H9 (cell line): ENCODE data around the gene FAM180B. TPM values are rescaled to one million over a fixed set of nuclear protein-coding genes. Genes with fewer than 3 reads are reported as not detected.

ENCODE experiments used
- DNase-seq: peaks from one replicate; pipeline ENCODE4 v3.0.0-alpha.2; 2017
- H2AFZ ChIP-seq: one replicate; pipeline ENCODE4 v1.6.1; 2013; ENCODE audit warnings: mild to moderate bottlenecking, low read length, control low read depth, moderate library complexity
- H2AK5ac ChIP-seq: 2 replicates; pipeline ENCODE4 v1.6.1; 2013; ENCODE audit warnings: low read length, control low read depth, mixed read lengths; ENCODE audit not compliant: insufficient read length
- H2BK120ac ChIP-seq: one replicate; pipeline ENCODE4 v1.6.1; 2013; ENCODE audit warnings: low read depth, mild to moderate bottlenecking, low read length, control low read depth, inconsistent platforms; ENCODE audit not compliant: poor library complexity, severe bottlenecking
- H2BK12ac ChIP-seq: 2 replicates; pipeline ENCODE4 v1.6.1; 2013; ENCODE audit warnings: low read length, control low read depth, mixed read lengths, low read depth; ENCODE audit not compliant: insufficient read length
- H2BK15ac ChIP-seq: 2 replicates; pipeline ENCODE4 v1.6.1; 2013; ENCODE audit warnings: low read depth, low read length, control low read depth
- H2BK20ac ChIP-seq: one replicate; pipeline ENCODE4 v1.6.1; 2013; ENCODE audit warnings: low read depth, mild to moderate bottlenecking, low read length, control low read depth, inconsistent platforms; ENCODE audit not compliant: poor library complexity, severe bottlenecking
- H2BK5ac ChIP-seq: 2 replicates; pipeline ENCODE4 v1.6.1; 2013; ENCODE audit warnings: low read length, control low read depth, mixed read lengths; ENCODE audit not compliant: insufficient read length
- H3K14ac ChIP-seq: 2 replicates; pipeline ENCODE4 v1.6.1; 2013; ENCODE audit warnings: low read length, control low read depth; ENCODE audit not compliant: insufficient read depth
- H3K18ac ChIP-seq: 2 replicates; pipeline ENCODE4 v1.6.1; 2013; ENCODE audit warnings: low read depth, mild to moderate bottlenecking, mixed read lengths, low read length, control low read depth; ENCODE audit not compliant: insufficient read length
- H3K23ac ChIP-seq: 2 replicates; pipeline ENCODE4 v1.6.1; 2013; ENCODE audit warnings: low read length, control low read depth, mixed read lengths, low read depth; ENCODE audit not compliant: insufficient read length
- H3K23me2 ChIP-seq: 2 replicates; pipeline ENCODE4 v1.6.1; 2013; ENCODE audit warnings: low read depth, mild to moderate bottlenecking, mixed read lengths, low read length, control low read depth; ENCODE audit not compliant: insufficient read length, poor library complexity, severe bottlenecking
- H3K27ac ChIP-seq: 2 replicates; pipeline ENCODE4 v1.5.1; 2013; ENCODE audit warnings: low read length, control low read depth, mixed read lengths, low read depth; ENCODE audit not compliant: insufficient read length
- H3K27me3 ChIP-seq: 2 replicates; pipeline ENCODE4 v1.6.1; 2013; ENCODE audit warnings: low read length, control low read depth, inconsistent platforms; ENCODE audit not compliant: insufficient read depth
- H3K4ac ChIP-seq: 2 replicates; pipeline ENCODE4 v1.6.1; 2013; ENCODE audit warnings: low read depth, mild to moderate bottlenecking, control low read depth, inconsistent platforms, low read length, moderate library complexity
- H3K4me1 ChIP-seq: 2 replicates; pipeline ENCODE4 v1.6.1; 2013; ENCODE audit warnings: low read length, control low read depth, inconsistent platforms; ENCODE audit not compliant: insufficient read depth
- H3K4me2 ChIP-seq: 2 replicates; pipeline ENCODE4 v1.6.1; 2013; ENCODE audit warnings: low read length, control low read depth, mixed read lengths; ENCODE audit not compliant: insufficient read length, insufficient read depth
- H3K56ac ChIP-seq: 2 replicates; pipeline ENCODE4 v1.6.1; 2013; ENCODE audit warnings: low read depth, mild to moderate bottlenecking, mixed read lengths, low read length, control low read depth; ENCODE audit not compliant: insufficient read length
- H3K79me1 ChIP-seq: 2 replicates; pipeline ENCODE4 v1.6.1; 2013; ENCODE audit warnings: low read depth, mild to moderate bottlenecking, moderate library complexity, low read length, control low read depth, inconsistent platforms; ENCODE audit not compliant: insufficient read depth, poor library complexity, severe bottlenecking
- H3K79me2 ChIP-seq: 2 replicates; pipeline ENCODE4 v1.6.1; 2013; ENCODE audit warnings: low read length, control low read depth, inconsistent platforms; ENCODE audit not compliant: insufficient read depth
- H3K9ac ChIP-seq: 2 replicates; pipeline ENCODE4 v1.6.1; 2013; ENCODE audit warnings: low read length, control low read depth, mixed read lengths; ENCODE audit not compliant: insufficient read length; ENCODE audit errors: extremely low read depth
- H3K9me3 ChIP-seq: one replicate; pipeline ENCODE4 v1.6.1; 2013; ENCODE audit warnings: low read depth, low read length, inconsistent platforms; ENCODE audit not compliant: control insufficient read depth
- H3T11ph ChIP-seq: one replicate; pipeline ENCODE4 v1.6.1; 2013; ENCODE audit warnings: mild to moderate bottlenecking, low read length, control low read depth, inconsistent platforms
- H4K20me1 ChIP-seq: one replicate; pipeline ENCODE4 v1.6.1; 2013; ENCODE audit not compliant: control insufficient read depth, insufficient read length, insufficient read depth
- H4K5ac ChIP-seq: 2 replicates; pipeline ENCODE4 v1.6.1; 2013; ENCODE audit warnings: low read depth, mild to moderate bottlenecking, mixed read lengths, low read length, control low read depth; ENCODE audit not compliant: insufficient read length
- H4K8ac ChIP-seq: replicated peaks from 2 replicates; pipeline ENCODE4 v1.6.1; 2013; ENCODE audit warnings: low read length, control low read depth, mixed read lengths, low read depth; ENCODE audit not compliant: insufficient read length
- H4K91ac ChIP-seq: 2 replicates; pipeline ENCODE4 v1.6.1; 2013; ENCODE audit warnings: low read depth, mild to moderate bottlenecking, moderate library complexity, mixed read lengths, low read length, control low read depth; ENCODE audit not compliant: insufficient read length
- H3K27ac Mint-ChIP-seq, 3 experiments: 2 replicates in 2 of 3; 3 replicates in 1 of 3; pipeline ENCODE4 v1.8.0; 2020 to 2021; ENCODE audit warnings: mixed read lengths in 3 of 3, mild to moderate bottlenecking in 1 of 3, moderate library complexity in 1 of 3
- H3K27me3 Mint-ChIP-seq: 2 replicates; pipeline ENCODE4 v1.8.0; 2021; ENCODE audit warnings: low read depth, mild to moderate bottlenecking, moderate library complexity, mixed read lengths
- H3K36me3 Mint-ChIP-seq, 3 experiments: 2 replicates in 2 of 3; 3 replicates in 1 of 3; pipeline ENCODE4 v1.8.0; 2020 to 2021; ENCODE audit warnings: low read depth in 3 of 3, mixed read lengths in 3 of 3; ENCODE audit not compliant: insufficient read depth in 1 of 3
- H3K4me1 Mint-ChIP-seq, 2 experiments: 2 replicates each; pipeline ENCODE4 v1.8.0; 2020; ENCODE audit warnings: mixed read lengths in 2 of 2
- H3K4me3 Mint-ChIP-seq, 2 experiments: 2 replicates in 1 of 2; 3 replicates in 1 of 2; pipeline ENCODE4 v1.8.0; 2020 to 2021; ENCODE audit warnings: mild to moderate bottlenecking in 2 of 2, mixed read lengths in 2 of 2, moderate library complexity in 1 of 2
- H3K9me3 Mint-ChIP-seq, 2 experiments: 2 replicates in 1 of 2; 3 replicates in 1 of 2; pipeline ENCODE4 v1.8.0; 2020; ENCODE audit warnings: mild to moderate bottlenecking in 2 of 2, mixed read lengths in 2 of 2, moderate library complexity in 1 of 2
- CTCF ChIP-seq: fragments of 200-600 bp; sonication (generic); conservative IDR thresholded peaks from 3 replicates; pipeline ENCODE4 v1.8.0; 2021; ENCODE audit warnings: antibody characterized with exemption, mild to moderate bottlenecking
- WGBS: extraction: QIAGEN DNeasy Blood & Tissue Kit; methylation state at CpG from one replicate; pipeline ENCODE4 v1.1.7; 2013; ENCODE audit warnings: missing lambda C conversion rate, low lambda C conversion rate, mixed read lengths; ENCODE audit not compliant: insufficient read length; ENCODE audit errors: extremely low coverage; 5-methylcytosine and 5-hydroxymethylcytosine counted together
- total RNA-seq: library from RNA; stranded (reverse); gene quantifications from 2 replicates; pipeline ENCODE4 v1.2.1, GENCODE V29; 2021

The FAM180B gene
- total RNA-seq, 1 experiment from 2014 or later, result 0.37 TPM

DNA sequence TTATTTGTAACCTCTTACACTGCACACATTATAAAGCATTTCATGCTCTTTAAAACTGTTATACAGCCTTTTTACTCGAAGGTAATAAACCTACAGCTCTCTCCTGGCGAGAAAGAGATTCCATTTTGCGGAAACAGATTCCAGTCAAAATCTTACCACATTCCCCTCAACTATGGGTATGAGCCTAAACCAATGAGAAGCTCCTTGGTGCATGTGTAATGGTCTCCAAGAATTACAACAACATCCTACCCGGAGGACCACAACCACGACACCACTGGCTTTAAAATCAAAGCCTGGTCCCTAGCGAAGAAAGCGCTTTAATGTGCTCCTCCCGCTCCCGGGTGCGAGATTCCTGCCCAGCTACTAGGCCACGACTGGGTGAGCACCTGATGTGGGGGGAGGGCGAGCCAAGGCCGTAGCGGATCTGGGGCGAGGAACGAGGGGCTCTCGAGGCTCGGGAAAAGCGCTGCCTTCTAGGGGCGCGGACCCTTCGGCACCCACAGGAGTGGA, 34.4 kb upstream of the FAM180B start:
- Histone ChIP-seq H3K4me1 (no peaks in the 10 kb centered on the region; the same call in 1 of the 2 replicates), H3K56ac (no peak overlapping the region), H3K23me2 (peaks cover 3% of the 10 kb centered on the region), H3K4ac (no peak overlapping the region; the same call in 1 of the 2 replicates), H4K8ac (no peak overlapping the region), H3K18ac (peak overlapping the region; percentile 53), H4K20me1 (no peaks in the 10 kb centered on the region), H2BK15ac (no peak overlapping the region), H3K79me1 (no peaks in the 10 kb centered on the region), H4K5ac (no peak overlapping the region), H3K79me2 (peaks cover 47% of the 10 kb centered on the region), H3K9me3 (no peaks in the 10 kb centered on the region), H3K4me2 (peak overlapping the region; percentile 86), H3K23ac (no peak overlapping the region), H3T11ph (no peak overlapping the region), H3K9ac (peak overlapping the region; percentile 84), H2AK5ac (no peak overlapping the region), H3K27ac (peak overlapping the region; percentile 3), H2BK5ac (no peak overlapping the region), H2BK120ac (no peak overlapping the region), H2BK20ac (no peak overlapping the region), H3K27me3 (no peaks in the 10 kb centered on the region), H3K14ac (peak overlapping the region; percentile 68), H2BK12ac (no peak overlapping the region), H2AFZ (no peak overlapping the region), H4K91ac (no peak overlapping the region)
- Mint-ChIP-seq H3K27me3 (peaks cover 2% of the 10 kb centered on the region; the same call in 1 of the 2 replicates), H3K36me3 (peaks cover 14 to 33% (median 19%) of the 10 kb centered on the region in 3 experiments; a peak in 6 of 7 replicates), H3K27ac (peak overlapping the region; percentile 96 to 100 (median 99)), H3K4me3 (peak overlapping the region; percentile 99 to 100), H3K9me3 (peaks cover 0 to 3% of the 10 kb centered on the region in 2 experiments; a peak in 1 of 5 replicates), H3K4me1 (peaks cover 25 to 29% of the 10 kb centered on the region in 2 experiments)
- peak; percentile 51 for DNase-seq
- no peak for TF ChIP-seq CTCF
- no CpG with 5 or more reads among the region's 22 CpGs for WGBS
